Kidney (tissue), 14 donors: ENCODE results near the gene RNF44. TPM values are rescaled to one million over a fixed set of nuclear protein-coding genes. Genes with fewer than 3 reads are reported as not detected.

ENCODE experiments used
- DNase-seq, 5 donors: peaks; one replicate each; pipeline ENCODE4 v3.0.0-alpha.2; 2013 to 2020
- FAIRE-seq: peaks from 2 replicates; lab custom pipeline; 2012; peaks lifted over from hg19 to GRCh38; lab: Jason Lieb, UNC
- H3K27ac ChIP-seq, 2 donors: one replicate each; pipeline ENCODE4 v1.7.0; 2013; ENCODE audit warnings: low read depth in 2 of 2, low read length in 2 of 2, inconsistent platforms in 1 of 2
- H3K27me3 ChIP-seq: one replicate; pipeline ENCODE4 v1.7.1; 2013; ENCODE audit warnings: low read length, inconsistent platforms; ENCODE audit not compliant: control insufficient read depth, insufficient read depth
- H3K36me3 ChIP-seq, 3 donors: one replicate each; pipeline versions ENCODE4 v1.7.0 to v1.7.1; 2013; ENCODE audit warnings: low read length in 3 of 3, control low read depth in 1 of 3, inconsistent platforms in 1 of 3; ENCODE audit not compliant: insufficient read depth in 3 of 3, control insufficient read depth in 2 of 3
- H3K4me1 ChIP-seq, 3 donors: one replicate each; pipeline versions ENCODE4 v1.7.0 to v1.7.1; 2013; ENCODE audit warnings: low read length in 3 of 3, inconsistent platforms in 1 of 3, low read depth in 1 of 3; ENCODE audit not compliant: control insufficient read depth in 2 of 3, insufficient read depth in 2 of 3
- H3K4me3 ChIP-seq, 3 donors: one replicate each; pipeline versions ENCODE4 v1.7.0 to v1.8.1; 2013; ENCODE audit warnings: low read length in 3 of 3, control low read depth in 1 of 3, inconsistent platforms in 1 of 3
- H3K9ac ChIP-seq, 3 donors: one replicate each; pipeline versions ENCODE4 v1.7.0 to v1.7.1; 2013; ENCODE audit warnings: low read length in 3 of 3, control low read depth in 1 of 3, inconsistent platforms in 1 of 3
- H3K9me3 ChIP-seq, 3 donors: one replicate each; pipeline versions ENCODE4 v1.7.0 to v1.7.1; 2013; ENCODE audit warnings: low read length in 3 of 3, control low read depth in 1 of 3, inconsistent platforms in 1 of 3; ENCODE audit not compliant: control insufficient read depth in 2 of 3, insufficient read depth in 1 of 3
- intact Hi-C: fragments of 100-400 bp; cut with DNase I; formaldehyde crosslinking; loops from one replicate; pipeline ENCODE4 v1.11.1; 2022
- polyA plus RNA-seq: library from polyadenylated mRNA; stranded (reverse); fragments of 350-450 nt; fragmentation: Illumina TruSeq; extraction: RNeasy Lipid Tissue Mini Kit (QIAGEN cat#74804); gene quantifications from one replicate; pipeline ENCODE4 v1.2.3, GENCODE V29; 2014; ENCODE audit warnings: low read depth, low replicate concordance; ENCODE audit not compliant: insufficient read depth
- total RNA-seq: library from RNA; stranded (reverse); fragmentation: NEBNext Ultra II Directional; extraction: Animal tissue kit (Norgen Biotek cat#: 25700); gene quantifications from one replicate; pipeline ENCODE4 v1.2.1, GENCODE V29; 2021
- TF ChIP-seq, protein P1 (sequence below): IDR thresholded peaks from 3 replicates; pipeline ENCODE4 v1.5.1; 2012; ENCODE audit warnings: mild to moderate bottlenecking, moderate library complexity, borderline replicate concordance; ENCODE audit not compliant: insufficient read depth; ENCODE audit errors: extremely low read depth
- donor health status: control.
- donor health status: control.
- donor health status: control.
- donor health status: control.
- donor health status: control.
- donor health status: DM: yes; HTN: yes; CAD: no.
- donor health status: Normal renal cell carcinoma (clear cell type).

The RNF44 gene
- total and polyA plus RNA-seq, 2 donors from 2014 or later: 12.5 to 61.8 TPM

DNA sequence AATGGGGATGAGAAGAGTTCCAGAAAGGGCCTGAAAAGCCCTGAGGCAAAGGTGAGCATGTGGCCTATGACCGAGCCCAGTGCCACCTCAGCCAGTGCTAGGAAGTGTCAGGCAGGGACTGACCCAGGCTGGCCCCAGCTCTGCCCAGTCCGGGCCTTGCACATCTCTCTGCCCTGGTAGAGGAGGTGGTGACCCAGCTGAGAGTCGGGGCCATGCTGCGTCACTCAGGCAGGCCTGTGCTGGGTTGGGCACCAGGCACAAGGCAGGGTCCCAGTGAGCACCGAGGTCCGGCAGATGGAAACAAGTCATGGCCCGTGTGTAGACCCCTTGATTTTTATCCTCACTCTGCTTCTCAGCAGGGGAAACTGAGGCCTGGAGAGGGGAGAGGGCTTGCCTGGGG lies 12.7 kb upstream of the RNF44 start:
- Histone ChIP-seq H3K4me3 (peak overlapping the region in 2 of 3 donors; percentile 26 to 48), H3K9ac (peak overlapping the region in 1 of 3 donors; percentile 19), H3K9me3 (no peaks in the 10 kb centered on the region), H3K36me3 (no peaks in the 10 kb centered on the region), H3K27ac (no peak overlapping the region), H3K27me3 (no peaks in the 10 kb centered on the region), H3K4me1 (peaks cover 0 to 27% (median 6%) of the 10 kb centered on the region in 3 donors)
- DNase-seq: peak in 1 of 5 donors; percentile 68
- TF ChIP-seq, protein P1, sequence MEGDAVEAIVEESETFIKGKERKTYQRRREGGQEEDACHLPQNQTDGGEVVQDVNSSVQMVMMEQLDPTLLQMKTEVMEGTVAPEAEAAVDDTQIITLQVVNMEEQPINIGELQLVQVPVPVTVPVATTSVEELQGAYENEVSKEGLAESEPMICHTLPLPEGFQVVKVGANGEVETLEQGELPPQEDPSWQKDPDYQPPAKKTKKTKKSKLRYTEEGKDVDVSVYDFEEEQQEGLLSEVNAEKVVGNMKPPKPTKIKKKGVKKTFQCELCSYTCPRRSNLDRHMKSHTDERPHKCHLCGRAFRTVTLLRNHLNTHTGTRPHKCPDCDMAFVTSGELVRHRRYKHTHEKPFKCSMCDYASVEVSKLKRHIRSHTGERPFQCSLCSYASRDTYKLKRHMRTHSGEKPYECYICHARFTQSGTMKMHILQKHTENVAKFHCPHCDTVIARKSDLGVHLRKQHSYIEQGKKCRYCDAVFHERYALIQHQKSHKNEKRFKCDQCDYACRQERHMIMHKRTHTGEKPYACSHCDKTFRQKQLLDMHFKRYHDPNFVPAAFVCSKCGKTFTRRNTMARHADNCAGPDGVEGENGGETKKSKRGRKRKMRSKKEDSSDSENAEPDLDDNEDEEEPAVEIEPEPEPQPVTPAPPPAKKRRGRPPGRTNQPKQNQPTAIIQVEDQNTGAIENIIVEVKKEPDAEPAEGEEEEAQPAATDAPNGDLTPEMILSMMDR: no peak
- FAIRE-seq: no peak
- intact Hi-C loops: no loop called here

DNA sequence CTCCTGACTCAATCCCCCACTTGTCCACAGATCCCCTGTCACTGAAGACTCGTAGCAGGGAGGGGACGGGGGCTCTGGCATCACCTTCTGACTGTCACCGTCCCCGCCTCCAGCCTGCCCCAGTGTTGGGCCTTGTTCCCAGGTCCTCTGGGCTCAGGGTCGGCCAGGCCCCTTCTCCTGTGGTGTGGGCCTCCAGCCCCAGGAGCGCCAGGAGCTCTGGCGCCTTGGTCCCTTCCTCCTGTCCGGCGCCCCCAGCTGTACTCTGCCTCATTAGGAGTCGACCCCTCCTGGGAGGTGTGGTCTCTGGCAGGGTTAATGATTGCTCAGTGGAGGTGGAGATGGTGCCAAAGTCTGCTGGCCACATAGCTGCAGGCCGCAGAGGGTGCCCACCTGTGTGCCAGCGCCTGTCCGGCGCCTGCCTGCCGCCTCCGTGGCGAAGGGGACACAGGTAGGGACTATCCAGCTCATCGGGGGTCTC lies 11.8 kb upstream of the RNF44 start, which contains the start of gene CDHR2:
Gene CDHR2 (plus strand): TSS at position 376 of the 478 bp plus-strand sequence. CDS start 16,011 bp downstream, outside the sequence.
- Histone ChIP-seq H3K36me3 (no peaks in the 10 kb centered on the region), H3K4me1 (peaks cover 0 to 26% (median 9%) of the 10 kb centered on the region in 3 donors), H3K27me3 (no peaks in the 10 kb centered on the region), H3K9ac (peak within 1 kb of the TSS in 1 of 3 donors; percentile 19), H3K9me3 (no peaks in the 10 kb centered on the region), H3K4me3 (peak within 1 kb of the TSS in 2 of 3 donors; percentile 26 to 48), H3K27ac (peak within 1 kb of the TSS in 1 of 2 donors; percentile 11)
- FAIRE-seq (no peak), DNase-seq (peak in 4 of 5 donors; percentile 36 to 80 (median 52))
- TF ChIP-seq, protein P1: no peak
- intact Hi-C loops: no loop called here

DNA sequence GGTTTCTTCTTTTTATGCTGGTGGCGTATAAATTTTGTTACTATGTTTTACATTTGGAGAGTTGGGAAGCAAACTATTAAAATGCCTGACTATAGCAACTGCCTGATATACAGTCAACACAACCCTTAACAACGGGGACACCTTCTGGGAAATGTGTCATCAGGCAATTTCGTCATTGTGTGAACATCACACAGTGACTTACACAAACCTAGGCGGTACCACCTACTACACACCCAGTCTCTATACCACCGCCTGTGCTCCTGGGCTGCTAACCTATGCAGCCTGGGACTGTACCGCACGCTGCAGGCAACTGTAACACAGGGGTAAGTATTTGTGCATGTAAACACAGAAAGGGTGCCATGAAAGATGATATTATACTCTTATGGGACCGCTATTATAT lies 10.6 kb upstream of the RNF44 start:
- intact Hi-C loops: no loop called here

More for the DNA sequence above, 10.6 kb upstream of the RNF44 start:
- H3K9ac ChIP-seq: no peak overlapping the region
- DNase-seq (no peak), FAIRE-seq (no peak)
- no peak overlapping the region for H3K4me3 ChIP-seq
- no peak overlapping the region for H3K27ac ChIP-seq
- TF ChIP-seq, protein P1: no peak
- H3K4me1 ChIP-seq: peaks cover 0 to 24% (median 9%) of the 10 kb centered on the region in 3 donors
- no peaks in the 10 kb centered on the region for H3K9me3 ChIP-seq
- H3K27me3 ChIP-seq: no peaks in the 10 kb centered on the region
- no peaks in the 10 kb centered on the region for H3K36me3 ChIP-seq
